HUDEP-2 (cell line): ENCODE data around the gene RAPGEF2.
"Not testable (repeated sequence)": the region's sequence is repeated elsewhere in the genome, so short reads cannot be mapped to it uniquely, and the experiment has no call there.

Source experiments
- DNase-seq, 76 experiments: peaks; one replicate each; lab custom pipeline; 2025; ENCODE audit not compliant: unreplicated experiment in 76 of 76; lab: John Stamatoyannopoulos, UW

Gene RAPGEF2

GRCh38 chr4:159349332-159349731 lies 246.5 kb downstream of the RAPGEF2 start:
- DNase-seq: no peak

- DNase-seq: no peak
Measured at GRCh38 chr4:159352609-159353008, 249.7 kb downstream of the RAPGEF2 start.

GRCh38 chr4:159353422-159354116 lies 250.7 kb downstream of the RAPGEF2 start:
- DNase-seq: no peak

GRCh38 chr4:159355466-159355865 lies 252.6 kb downstream of the RAPGEF2 start:
- no peak for DNase-seq

- no peak for DNase-seq
Measured at GRCh38 chr4:159357350-159357749, 254.5 kb downstream of the RAPGEF2 start.

- DNase-seq: no peak
Measured at GRCh38 chr4:159358226-159358625, 255.3 kb downstream of the RAPGEF2 start.

- DNase-seq: no peak
Measured at GRCh38 chr4:159360549-159360948, 257.7 kb downstream of the RAPGEF2 start.

GRCh38 chr4:159363361-159363760 lies 260.5 kb downstream of the RAPGEF2 start:
- DNase-seq: no peak

GRCh38 chr4:159366966-159367780 lies 264.3 kb downstream of the RAPGEF2 start:
- DNase-seq: no peak

- no peak for DNase-seq
Measured at GRCh38 chr4:159367781-159368080, 264.9 kb downstream of the RAPGEF2 start.

- no peak for DNase-seq
Measured at GRCh38 chr4:159368320-159368719, 265.4 kb downstream of the RAPGEF2 start.

GRCh38 chr4:159369256-159369655 lies 266.4 kb downstream of the RAPGEF2 start:
- DNase-seq: no peak

GRCh38 chr4:159370286-159370685 lies 267.4 kb downstream of the RAPGEF2 start:
- DNase-seq: no peak

GRCh38 chr4:159374749-159375530 lies 272.1 kb downstream of the RAPGEF2 start:
- DNase-seq: no peak

- DNase-seq: no peak
Measured at GRCh38 chr4:159376289-159376688, 273.4 kb downstream of the RAPGEF2 start.

- DNase-seq: no peak
Measured at GRCh38 chr4:159378056-159378616, 275.3 kb downstream of the RAPGEF2 start.

- DNase-seq: not testable (repeated sequence)
Measured at GRCh38 chr4:159379064-159379463, 276.2 kb downstream of the RAPGEF2 start.

GRCh38 chr4:159379836-159380235 lies 277.0 kb downstream of the RAPGEF2 start:
- DNase-seq: no peak

GRCh38 chr4:159382856-159383561 lies 280.1 kb downstream of the RAPGEF2 start:
- no peak for DNase-seq

GRCh38 chr4:159383562-159383931 lies 280.7 kb downstream of the RAPGEF2 start:
- no peak for DNase-seq

- no peak for DNase-seq
Measured at GRCh38 chr4:159384017-159384416, 281.1 kb downstream of the RAPGEF2 start.
